HG02571 (cell line): ENCODE results near the gene LHFPL3.

Experiments
- ATAC-seq: cut with Tn5 transposase; IDR thresholded peaks from one replicate; pipeline ENCODE4 v1.9.1; 2021; ENCODE audit warnings: mild to moderate bottlenecking, moderate library complexity; ENCODE audit not compliant: unreplicated experiment

The LHFPL3 gene

DNA sequence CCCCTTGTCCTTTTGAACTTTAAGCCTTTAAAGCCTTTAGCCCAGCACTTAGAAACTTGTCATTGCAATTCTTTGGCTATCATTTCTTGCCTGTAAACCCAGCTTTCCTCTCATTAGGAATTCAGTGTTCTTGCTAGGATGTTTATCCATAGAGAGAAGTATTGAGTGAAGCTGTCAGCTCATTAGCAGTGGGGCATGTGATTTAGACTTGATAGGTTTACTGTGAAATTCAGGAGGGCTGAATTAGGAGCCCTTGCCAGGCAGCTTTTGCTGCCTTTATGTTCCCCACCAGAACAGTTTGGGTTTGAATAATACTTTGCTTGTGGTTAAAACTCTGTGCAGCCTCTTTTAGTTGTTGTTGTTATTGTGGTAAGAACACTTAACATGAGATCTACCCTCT lies 39.5 kb downstream of the LHFPL3 start:
- no peak for ATAC-seq

DNA sequence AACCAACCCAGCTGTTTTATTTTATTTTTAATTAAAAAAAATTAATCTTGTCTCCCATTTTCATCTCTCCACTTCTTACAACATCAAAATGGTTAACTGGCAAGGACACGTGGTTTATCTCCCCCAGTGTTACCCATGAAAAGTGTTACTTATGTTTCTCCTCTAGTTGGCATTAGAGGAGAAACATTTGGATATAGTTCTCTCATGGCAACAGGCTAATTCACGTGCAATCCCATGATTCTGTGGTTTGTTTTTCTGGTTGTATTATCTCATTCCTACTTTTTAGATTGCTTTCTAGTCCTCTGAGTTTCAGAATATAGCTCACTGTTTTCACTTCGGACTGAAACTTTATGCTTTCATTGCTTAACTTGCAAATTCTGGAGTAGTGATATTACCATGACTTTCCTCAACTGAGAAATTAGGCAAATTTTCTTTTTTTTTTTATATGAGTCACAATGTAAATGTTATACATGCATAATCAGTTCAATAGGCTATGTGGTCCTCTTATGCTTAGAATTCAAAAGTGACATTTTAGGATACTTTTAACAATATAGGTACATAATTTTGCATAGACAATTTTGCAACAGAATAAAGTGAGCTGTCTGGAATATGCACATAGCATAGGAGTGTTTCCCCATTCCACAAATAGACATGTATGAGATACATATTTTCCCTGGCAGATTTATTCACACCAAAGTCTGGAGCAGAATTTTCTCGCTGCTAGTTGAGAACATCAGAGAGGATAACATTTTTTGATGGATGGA lies 43.0 kb downstream of the LHFPL3 start:
- ATAC-seq, result no peak

DNA sequence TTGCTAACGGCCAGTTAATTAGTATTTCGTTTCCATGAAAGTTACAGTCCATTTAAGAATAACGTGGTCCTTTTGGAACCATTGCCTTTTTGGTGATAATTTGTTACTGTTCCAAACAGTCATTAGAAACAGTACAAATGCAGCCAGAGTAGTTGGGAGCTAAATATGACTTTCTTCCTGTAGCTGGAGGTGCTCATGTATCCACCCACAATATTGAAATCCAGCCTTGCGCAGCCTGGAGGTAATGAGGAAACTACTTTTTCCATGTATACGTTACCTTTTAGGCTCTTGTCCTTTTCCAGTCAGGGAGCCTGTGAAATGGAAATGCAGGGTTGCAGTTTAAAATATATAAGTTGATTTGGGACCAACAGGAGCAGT lies 43.6 kb downstream of the LHFPL3 start:
- ATAC-seq, result no peak

DNA sequence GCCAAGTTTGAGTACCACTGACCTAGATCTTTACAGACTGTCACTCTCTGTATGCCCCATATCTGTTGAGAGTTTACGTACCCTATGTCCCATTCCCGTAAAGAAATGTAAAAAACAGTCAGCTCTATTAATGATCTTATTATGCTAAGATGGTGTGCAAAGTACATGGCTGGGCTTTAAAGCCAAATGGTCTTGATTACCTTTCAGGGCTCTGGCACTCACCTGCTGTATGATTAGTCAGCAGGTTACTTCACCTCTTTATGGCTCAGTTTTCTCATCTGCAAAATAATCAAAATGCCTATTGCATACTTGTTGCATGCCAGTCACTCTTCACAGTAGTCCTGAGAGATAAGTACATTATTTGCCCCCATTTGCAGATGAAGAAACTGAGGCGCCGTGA lies 54.2 kb downstream of the LHFPL3 start:
- no peak for ATAC-seq

DNA sequence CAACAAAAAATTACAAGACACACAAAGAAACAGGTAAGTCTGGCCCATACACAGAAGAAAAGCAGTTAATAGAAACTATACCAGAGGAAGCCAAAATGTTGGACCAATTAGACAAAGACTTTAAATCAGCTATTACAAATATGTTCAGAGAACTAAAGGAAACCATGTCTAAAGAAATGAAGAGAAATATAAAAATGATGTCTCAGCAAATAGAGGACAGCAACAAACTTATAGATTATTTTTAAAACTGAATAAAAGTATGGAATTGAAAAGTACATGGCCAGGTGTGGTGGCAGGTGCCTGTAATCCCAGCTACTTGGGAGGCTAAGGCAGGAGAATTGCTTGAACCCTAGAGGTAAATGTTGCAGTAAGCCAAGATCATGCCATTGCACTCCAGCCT lies 58.5 kb downstream of the LHFPL3 start:
- no peak for ATAC-seq

DNA sequence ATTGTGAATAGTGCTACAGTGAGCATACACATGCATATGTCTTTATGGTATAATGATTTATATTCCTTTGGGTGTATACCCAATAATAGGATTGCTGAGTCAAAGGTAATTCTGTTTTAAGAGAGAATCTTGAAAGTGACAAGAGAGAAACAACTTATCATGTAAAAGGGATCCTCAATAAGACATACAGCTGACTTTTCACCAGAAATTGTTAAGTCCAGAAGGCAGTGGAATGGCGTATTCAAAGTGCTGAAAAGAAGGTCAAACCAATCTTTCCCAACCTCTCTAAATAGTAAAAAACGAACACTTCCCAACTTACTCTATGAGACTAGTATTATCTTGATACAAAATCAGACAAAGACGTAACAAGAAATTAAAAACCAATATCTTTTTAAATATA lies 59.8 kb downstream of the LHFPL3 start:
- ATAC-seq, result no peak

DNA sequence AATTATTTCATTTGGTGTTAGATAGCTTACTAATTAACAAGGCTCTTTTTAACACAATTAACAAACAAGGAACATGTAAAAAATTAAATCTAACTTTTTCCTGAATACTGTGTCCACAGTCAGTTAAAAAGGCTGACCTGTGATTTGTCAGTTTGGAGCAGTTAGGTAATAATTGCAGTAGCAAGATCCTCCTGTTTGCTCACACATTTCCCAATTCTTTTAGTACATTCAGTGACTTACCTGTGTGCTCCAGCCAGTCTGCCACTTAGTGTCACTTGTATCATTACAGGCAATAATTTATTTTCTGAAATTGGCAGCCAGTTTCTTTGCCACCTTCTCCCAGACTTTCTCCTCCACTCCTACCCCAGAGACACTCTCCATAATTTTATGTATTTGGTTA lies 66.8 kb downstream of the LHFPL3 start:
- no peak for ATAC-seq

DNA sequence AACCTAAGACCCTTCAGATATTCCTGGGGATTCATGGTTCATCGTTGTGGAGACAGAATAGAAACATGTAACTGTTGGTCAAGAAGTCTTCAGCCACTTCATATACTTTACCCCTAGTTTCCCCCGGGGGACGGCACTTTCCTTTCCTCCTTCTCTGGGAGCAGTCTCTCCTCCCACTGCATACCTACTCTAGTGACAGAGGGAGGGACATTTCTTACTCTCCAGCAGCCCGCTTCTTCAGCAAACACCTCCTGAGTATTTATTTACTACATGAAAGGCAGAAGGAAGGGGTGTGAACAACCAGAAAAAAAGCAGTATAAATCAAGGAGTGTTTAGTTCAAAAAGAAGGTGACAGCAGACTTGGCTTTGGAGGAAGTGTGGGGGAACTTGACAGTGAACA lies 69.0 kb downstream of the LHFPL3 start:
- ATAC-seq, result no peak

DNA sequence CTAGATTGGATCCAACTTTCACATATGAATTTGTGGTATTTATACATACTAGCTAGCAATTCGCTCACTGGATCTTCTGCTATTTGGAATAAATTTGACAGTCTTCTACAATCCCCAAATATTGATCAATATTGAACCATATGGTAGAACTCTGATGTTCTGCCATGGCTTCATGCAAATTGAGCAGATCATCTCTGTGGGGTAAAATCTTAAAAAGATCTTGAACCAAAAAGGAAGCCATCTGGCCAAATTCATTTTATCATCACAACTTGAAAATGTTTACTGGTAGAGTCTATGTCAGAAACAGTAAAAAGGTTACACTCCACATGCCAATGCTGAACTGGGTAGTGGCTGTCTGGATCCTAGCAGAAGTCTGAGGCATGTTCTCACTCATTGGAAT lies 80.0 kb downstream of the LHFPL3 start:
- ATAC-seq, result no peak

DNA sequence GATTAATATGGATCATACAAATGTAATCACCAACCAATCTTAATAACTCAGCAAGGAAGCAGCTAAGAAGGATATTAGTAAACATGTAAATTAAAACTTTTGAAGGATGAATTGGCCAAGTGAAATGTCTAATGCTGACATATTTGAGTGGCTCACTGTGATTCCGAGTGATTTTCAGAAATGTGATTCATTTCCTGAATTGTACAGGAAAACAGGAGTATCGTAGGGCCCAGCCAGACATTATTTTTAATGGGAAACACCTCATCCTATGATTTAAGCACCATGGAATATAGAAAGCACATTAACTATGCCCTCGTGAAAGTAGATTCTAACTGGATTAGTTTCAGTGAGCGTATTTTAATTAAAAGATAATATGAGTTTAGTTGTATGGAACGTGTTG lies 82.3 kb downstream of the LHFPL3 start:
- ATAC-seq, result no peak

DNA sequence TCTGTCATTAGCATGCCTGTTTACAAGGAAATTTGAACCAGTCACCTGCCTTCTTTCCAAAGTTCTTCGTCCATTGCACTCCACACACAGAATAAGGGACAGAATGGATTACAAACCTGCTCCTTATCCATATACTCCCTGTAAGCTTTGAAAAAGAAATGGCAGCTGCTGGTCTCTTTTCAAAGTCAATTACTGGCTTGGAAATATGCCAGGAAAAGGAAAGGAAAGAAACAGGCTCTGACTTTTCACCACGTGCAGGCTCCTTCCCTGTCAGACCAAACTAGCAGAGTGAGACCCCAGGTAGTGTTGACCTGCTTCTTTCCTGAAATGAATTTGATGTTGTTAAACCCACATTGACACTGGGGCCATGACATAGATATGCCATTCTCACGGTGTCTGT lies 84.5 kb downstream of the LHFPL3 start:
- no peak for ATAC-seq

DNA sequence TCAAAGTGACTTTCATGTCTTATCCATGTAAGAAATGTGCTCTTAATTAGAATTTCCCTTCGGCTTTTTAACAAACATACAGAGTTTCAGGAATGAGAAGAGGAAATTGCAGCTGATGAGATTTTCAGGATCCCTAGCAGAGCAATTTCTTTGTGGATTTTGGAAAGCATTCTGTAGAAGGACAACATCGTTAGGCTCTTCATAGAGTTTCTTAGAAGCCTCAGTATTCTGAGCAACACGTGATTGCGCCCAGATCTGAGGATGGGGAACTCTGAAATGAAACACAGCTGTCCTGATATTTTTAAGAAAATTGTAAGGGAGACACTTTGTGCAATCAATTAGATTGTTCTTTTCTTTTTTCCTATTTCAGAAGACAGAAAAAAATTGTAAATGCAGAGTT lies 85.8 kb downstream of the LHFPL3 start:
- ATAC-seq, result no peak

DNA sequence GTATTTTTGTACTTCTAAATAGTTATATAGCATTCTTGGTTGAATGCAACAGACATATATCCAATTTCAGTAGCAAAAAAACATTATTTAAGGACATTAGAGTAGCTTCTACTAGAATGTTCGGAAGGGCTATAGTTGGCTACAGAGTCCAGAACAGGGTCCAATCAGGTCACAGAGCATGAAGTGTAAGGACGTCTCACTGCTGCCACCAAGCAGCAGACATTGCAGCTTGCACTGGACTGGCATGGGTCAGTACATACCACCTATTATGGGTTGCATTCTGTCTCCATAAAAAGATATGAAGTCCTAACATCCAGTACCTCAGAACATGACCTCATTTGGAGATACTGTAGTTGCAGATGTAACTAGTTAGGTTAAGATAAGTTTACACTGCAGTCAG lies 87.3 kb downstream of the LHFPL3 start:
- ATAC-seq, result no peak

DNA sequence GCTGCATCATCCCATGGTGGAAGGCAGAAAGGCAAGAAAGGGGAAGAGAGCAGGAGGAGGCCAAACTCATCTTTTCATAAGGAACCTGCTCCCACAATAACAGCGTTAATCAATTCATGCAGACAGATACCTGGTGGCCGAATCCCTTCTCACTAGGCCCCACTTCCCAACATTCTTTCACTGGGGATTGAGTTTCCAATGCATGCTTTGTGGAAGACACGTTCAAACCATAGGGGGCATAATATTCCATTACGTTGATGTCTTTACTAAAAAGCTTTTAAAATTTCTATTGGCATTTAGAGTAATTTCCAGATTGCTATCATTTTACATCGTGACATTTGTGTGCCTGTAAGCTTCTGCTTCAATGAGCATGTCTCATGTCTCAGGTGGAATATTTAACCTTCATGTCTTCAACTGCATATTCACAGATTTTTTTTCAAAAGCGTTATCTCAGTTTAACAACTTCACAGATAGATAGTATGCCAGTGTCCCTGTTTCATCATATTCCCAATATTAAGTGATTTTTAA lies 88.5 kb downstream of the LHFPL3 start:
- no peak for ATAC-seq

DNA sequence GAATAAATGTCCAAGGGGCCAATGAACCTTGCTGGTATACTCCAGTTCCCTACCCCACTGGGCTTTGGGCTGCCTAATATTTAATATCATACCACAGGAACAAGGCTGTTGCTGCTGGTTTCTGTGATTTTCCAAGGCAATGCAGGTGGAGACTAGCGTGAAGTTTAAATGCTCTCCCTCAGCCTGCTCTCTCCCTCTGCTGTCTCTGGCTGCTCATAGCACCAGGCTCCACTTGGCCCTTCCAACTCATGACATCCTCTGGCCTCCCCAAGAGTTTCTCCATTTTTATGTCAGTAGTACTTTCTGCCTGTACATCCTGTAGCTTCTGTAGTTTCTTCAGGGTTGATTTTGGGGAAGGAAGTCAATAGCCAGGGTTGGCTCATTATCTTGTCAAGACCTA lies 103.5 kb downstream of the LHFPL3 start:
- ATAC-seq, result no peak

DNA sequence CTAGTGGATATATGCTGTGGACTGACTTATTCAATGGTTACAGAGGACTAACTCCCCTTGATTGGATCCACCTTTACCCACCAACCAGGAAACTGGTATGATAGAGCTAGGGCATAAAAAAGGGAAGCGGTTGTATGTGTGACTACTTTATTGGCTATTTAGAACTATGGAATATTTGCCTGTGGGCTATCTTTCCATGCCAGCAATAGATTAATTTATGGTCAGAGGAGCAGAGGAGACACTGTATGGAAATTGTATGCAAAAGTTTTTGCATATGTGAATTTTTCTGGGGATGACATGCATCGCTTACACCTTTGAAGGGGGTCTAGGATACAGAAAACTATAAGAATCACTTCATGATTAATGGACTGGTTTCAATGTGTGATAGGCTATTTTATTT lies 105.7 kb downstream of the LHFPL3 start:
- no peak for ATAC-seq

DNA sequence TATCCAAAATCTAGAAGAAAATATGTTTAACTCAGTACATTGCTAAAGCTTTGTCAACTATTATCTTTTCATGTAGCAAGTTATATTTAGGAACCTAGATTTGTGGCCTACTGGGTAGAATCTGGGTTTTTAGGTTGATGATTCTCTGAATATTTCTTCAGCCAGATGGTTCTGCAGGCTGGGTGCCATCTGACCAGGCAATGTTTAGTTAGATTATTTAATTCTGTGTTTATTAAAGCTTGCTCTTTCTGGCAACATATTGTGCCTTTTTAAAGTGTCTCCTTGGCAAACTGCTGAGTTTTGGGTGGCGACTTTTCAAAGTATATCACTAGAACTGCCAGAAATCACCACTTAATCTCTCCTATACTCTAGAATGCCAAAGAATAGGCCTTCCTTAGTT lies 114.1 kb downstream of the LHFPL3 start:
- no peak for ATAC-seq

DNA sequence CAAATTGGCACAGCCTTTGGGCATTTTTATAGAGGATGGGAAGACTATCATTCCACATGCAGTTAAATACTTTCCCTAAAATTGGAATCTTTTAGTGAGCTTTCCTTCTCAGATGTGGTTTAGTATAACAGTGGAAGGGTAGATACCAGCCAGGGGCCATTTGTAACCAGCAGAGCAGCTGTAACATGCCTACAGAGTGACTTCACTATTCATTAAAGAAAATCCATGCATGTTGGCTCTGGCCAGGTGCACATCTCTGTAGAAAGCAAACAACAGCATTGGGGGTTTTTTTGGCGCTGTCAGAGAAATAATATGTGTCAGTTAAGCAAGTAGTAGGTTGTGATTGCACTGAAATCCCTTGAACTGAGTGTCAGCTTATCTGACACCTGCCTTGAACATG lies 115.6 kb downstream of the LHFPL3 start:
- no peak for ATAC-seq

DNA sequence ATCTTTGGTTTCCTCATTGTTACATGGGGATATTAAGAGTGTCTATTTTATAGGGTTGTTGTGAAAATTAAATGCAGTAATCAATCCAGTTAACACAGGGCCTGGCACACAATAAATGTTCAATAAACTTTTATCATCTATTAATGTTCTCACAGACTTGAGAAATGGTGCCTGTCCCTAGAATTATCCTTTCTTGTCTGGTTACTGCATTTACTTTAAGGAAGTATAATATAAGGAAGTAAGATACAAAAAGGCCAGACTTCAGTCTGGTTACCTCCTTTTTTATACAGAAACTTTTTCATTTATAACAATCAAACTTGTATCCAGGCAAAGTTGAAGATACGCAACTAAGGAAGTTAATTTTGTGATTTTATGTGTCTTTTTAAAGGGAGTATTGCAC lies 117.0 kb downstream of the LHFPL3 start:
- no peak for ATAC-seq

DNA sequence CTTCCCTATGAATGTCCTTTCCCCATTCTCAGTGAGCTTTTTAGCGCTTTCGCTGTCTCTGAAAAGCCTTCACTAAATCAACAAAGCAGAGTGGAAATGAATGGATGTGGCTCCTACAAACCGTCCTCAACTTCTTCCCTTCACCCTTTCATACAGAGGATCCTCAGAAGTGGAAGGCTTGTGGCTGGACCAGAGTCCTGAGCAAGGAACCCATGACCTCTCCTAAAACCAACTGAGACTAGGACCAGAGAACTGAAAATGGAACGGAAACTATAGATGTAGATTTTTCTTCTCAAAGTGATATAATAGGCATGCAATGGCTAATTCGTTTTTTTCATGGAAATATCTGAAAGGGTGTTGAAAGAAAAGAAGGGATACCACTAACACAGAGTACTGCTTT lies 122.5 kb downstream of the LHFPL3 start:
- ATAC-seq, result no peak

DNA sequence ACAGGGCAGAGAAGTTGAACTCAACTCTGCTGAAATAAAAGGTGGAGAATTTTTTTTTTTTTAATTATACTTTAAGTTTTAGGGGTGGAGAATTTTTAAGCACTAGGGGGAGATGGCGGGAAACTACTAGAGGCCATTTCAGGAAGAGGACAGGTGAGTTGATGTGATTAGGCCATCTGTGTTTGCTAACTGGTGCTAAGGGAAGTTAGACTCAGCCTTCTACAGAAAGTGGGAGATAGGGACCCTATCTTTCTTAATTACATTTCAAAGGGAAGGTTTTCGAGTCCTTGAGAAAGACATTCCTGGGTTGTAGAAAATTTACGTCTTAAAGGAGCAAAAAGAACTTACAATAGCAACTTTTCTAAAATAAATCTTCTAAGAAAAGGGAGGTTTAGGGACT lies 124.8 kb downstream of the LHFPL3 start:
- no peak for ATAC-seq

DNA sequence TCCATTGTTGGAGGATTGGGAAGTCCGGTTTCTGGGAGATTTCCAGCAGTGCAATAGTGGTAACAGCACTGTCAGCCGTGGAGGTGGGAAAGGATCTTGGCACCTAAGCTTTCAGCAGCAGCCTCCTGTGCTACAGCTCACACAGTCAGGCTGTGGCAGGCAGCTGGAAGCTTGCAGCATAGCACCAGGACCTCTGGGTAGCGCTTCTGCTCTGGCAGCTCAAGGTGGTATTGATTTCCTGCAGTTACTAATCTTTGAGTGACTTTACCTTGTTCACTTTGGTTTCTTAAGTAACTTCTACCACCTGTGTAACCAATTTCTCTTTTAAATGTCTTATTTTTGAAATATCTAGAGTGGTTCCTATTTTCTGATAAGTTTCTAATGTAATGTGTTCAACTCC lies 130.5 kb downstream of the LHFPL3 start:
- no peak for ATAC-seq

DNA sequence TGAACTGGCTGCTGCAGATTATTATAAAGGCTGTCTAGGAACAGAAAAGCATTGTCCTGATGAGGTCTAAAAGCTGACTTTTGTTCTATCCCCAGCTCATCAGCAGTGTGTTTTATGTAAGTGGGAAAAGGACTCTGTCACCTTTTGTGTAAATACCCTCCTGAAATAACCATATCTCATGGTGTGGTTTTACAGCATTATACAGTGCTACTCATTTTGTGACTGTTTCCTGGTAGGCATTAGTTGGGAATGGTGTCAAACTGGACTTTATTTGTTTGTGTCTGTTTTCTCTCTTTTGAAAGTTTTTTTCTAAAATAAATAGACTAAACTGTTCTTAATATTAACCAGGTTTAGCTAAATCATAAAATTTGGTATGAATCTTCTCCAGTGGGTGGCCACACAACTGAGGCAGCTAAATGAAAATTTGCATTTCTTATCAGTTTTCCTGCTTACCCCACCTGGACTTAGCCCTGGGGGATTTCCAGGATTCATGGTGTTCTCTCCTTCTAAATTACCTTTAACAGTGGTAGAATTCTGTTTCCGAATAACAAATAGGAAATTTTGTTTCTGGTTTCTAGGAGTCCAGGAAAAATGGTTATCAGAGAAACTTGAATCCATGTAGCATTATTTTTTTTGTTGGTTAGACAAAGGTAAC lies 140.9 kb downstream of the LHFPL3 start:
- no peak for ATAC-seq
